GM12891 (cell line): ENCODE measurements around the gene ACOT9.

Source experiments
- PAX5 ChIP-seq: IDR thresholded peaks from 2 replicates; pipeline ENCODE4 v1.6.1; 2011; ENCODE audit warnings: low read length, moderate library complexity, mild to moderate bottlenecking; ENCODE audit not compliant: insufficient read depth, severe bottlenecking
- POLR2A ChIP-seq: IDR thresholded peaks from 2 replicates; pipeline ENCODE4 v1.6.1; 2011; ENCODE audit warnings: low read depth, low read length, control low read depth
- POLR2AphosphoS5 ChIP-seq: IDR thresholded peaks from 2 replicates; pipeline ENCODE4 v1.6.1; 2011; ENCODE audit warnings: low read depth, low read length, control low read depth
- POU2F2 ChIP-seq: IDR thresholded peaks from 2 replicates; pipeline ENCODE4 v1.6.1; 2011; ENCODE audit warnings: low read depth, mild to moderate bottlenecking, control low read depth, low read length, moderate library complexity
- SPI1 ChIP-seq: IDR thresholded peaks from 2 replicates; pipeline ENCODE4 v1.6.1; 2011; ENCODE audit warnings: low read depth, low read length, control low read depth
- TAF1 ChIP-seq: IDR thresholded peaks from 2 replicates; pipeline ENCODE4 v1.6.1; 2011; ENCODE audit warnings: low read depth, low read length, control low read depth

DNA sequence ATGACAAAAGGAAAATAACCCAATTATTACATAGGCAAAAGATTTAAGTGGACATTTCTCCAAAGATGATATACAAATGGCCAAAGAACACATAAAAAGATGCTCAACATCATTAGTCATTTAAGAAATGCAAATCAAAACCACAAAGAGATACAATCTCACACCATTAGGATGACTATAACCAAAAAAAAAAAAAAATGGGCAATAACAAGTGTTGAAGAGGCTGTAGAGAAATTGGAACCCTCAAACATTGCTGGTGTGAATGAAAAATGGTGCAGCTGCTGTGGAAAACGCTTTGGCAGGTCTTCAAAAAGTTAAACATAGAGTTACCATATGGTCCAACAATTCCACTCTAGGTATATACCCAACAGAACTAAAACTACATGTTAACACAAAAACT, 81.4 kb downstream of the ACOT9 start:
- TF ChIP-seq POLR2A (no peak), POLR2AphosphoS5 (no peak), SPI1 (no peak), TAF1 (no peak), PAX5 (no peak), POU2F2 (no peak)
